Prostate gland (tissue), 2 donors: ENCODE measurements around the gene EEF1G. TPM values are rescaled to one million over a fixed set of nuclear protein-coding genes. Genes with fewer than 3 reads are reported as not detected.
A peak's percentile ranks its signal among the peaks of the same experiment; 100 is the strongest.

Experiments
- DNase-seq: peaks from one replicate; pipeline ENCODE4 v3.0.0-alpha.2; 2019; ENCODE audit warnings: low spot score
- H3K27ac ChIP-seq, 2 donors: fragments of 200-600 bp; sonication (generic); 2 replicates each; pipeline ENCODE4 v1.5.1; 2017 to 2019
- H3K27me3 ChIP-seq: fragments of 200-600 bp; sonication (generic); replicated peaks from 2 replicates; pipeline ENCODE4 v1.5.1; 2019; ENCODE audit not compliant: insufficient read depth
- H3K36me3 ChIP-seq, 2 donors: fragments of 200-600 bp; sonication (generic); 1 replicate in 1 of 2; 2 replicates in 1 of 2; pipeline versions ENCODE4 v1.5.1 to v1.8.1; 2017 to 2019
- H3K4me1 ChIP-seq: fragments of 200-600 bp; sonication (generic); replicated peaks from 2 replicates; pipeline ENCODE4 v1.5.1; 2019
- H3K4me3 ChIP-seq, 2 donors: fragments of 200-600 bp; sonication (generic); 2 replicates each; pipeline ENCODE4 v1.5.1; 2017 to 2019
- H3K9me3 ChIP-seq: fragments of 200-600 bp; sonication (generic); 2 replicates; pipeline ENCODE4 v1.5.1; 2017
- POLR2A ChIP-seq: fragments of 450-650 bp; IDR thresholded peaks from one replicate; pipeline ENCODE4 v1.6.1; 2016; ENCODE audit warnings: antibody characterized with exemption, mild to moderate bottlenecking
- POLR2AphosphoS5 ChIP-seq: sonication (generic); formaldehyde crosslinking; IDR thresholded peaks from one replicate; pipeline ENCODE4 v1.6.1; 2017; ENCODE audit warnings: antibody characterized with exemption
- WGBS: methylation state at CpG from one replicate; pipeline ENCODE4 v1.1.5; 2018; 5-methylcytosine and 5-hydroxymethylcytosine counted together
- intact Hi-C: fragments of 100-400 bp; cut with DNase I; formaldehyde crosslinking; loops from one replicate; pipeline ENCODE4 v1.14.2; 2022
- total RNA-seq, 2 donors: library from RNA; depleted of rRNA; stranded (reverse); fragments of >200 nt; gene quantifications; one replicate each; pipeline ENCODE4 v1.1.0, GENCODE V29; 2016
- TF ChIP-seq, protein P1 (sequence below), 4 experiments: fragments of 200-600 bp in 2 of 4; fragments of 450-650 bp in 2 of 4; sonication (generic) in 2 of 4; IDR thresholded peaks; 1 replicate in 3 of 4; 2 replicates in 1 of 4; pipeline ENCODE4 v1.5.1; 2016 to 2019; ENCODE audit warnings: antibody characterized with exemption in 4 of 4, mild to moderate bottlenecking in 2 of 4, moderate library complexity in 2 of 4

Gene EEF1G
- total RNA-seq, 2 donors from 2014 or later = 1,254 to 2,389 TPM

DNA sequence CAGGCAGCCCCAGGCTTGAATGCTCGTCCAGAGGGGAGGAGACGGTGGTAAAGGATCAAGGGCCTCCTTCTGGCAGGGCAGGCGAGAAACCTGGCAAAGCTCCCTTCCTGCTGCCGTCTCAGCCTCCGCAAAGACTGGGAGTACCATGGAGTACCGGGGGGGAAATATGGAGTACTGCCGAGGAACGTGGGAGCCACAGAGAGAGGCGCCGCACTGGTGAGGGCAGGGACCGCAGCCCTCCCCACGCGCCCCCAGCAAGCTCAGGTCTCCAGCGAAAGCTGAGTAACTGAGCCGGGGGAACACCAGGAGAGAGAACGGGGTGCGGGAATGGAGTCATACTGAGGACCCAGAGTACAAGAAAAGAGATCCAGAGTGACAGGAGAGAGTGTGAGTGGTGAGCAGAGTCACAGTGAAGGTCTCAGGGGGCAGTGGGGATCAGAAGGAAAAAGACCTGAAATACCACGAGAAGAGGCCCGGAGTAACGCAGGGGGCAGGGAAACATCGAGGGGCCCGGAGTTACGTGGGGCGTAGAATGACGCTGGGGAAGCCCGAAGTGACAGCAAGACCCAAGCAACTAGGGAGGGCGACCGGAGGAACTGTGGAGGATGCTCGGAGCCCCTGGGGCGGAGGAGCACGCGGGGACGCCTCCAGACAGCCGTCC, 38.1 kb upstream of the EEF1G start:
- 1% methylated on average over 30 of the region's 34 CpGs for WGBS
- no peaks in the 10 kb centered on the region for H3K36me3 ChIP-seq
- intact Hi-C loops = loop anchor here (5.0 kb wide), 1 partner anchor 65 kb away; the partner anchor contains the start of gene AHNAK
- H3K27ac ChIP-seq = peak overlapping the region; percentile 97 to 98
- H3K9me3 ChIP-seq = no peaks in the 10 kb centered on the region
- H3K4me3 ChIP-seq = peak overlapping the region; percentile 75
- TF ChIP-seq, protein P1, sequence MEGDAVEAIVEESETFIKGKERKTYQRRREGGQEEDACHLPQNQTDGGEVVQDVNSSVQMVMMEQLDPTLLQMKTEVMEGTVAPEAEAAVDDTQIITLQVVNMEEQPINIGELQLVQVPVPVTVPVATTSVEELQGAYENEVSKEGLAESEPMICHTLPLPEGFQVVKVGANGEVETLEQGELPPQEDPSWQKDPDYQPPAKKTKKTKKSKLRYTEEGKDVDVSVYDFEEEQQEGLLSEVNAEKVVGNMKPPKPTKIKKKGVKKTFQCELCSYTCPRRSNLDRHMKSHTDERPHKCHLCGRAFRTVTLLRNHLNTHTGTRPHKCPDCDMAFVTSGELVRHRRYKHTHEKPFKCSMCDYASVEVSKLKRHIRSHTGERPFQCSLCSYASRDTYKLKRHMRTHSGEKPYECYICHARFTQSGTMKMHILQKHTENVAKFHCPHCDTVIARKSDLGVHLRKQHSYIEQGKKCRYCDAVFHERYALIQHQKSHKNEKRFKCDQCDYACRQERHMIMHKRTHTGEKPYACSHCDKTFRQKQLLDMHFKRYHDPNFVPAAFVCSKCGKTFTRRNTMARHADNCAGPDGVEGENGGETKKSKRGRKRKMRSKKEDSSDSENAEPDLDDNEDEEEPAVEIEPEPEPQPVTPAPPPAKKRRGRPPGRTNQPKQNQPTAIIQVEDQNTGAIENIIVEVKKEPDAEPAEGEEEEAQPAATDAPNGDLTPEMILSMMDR (IDR thresholded peaks at IDR 0.05) = peak in 1 of 4 experiments; percentile 8
- TF ChIP-seq POLR2A (no peak), POLR2AphosphoS5 (no peak)
- no peak for DNase-seq
- H3K27me3 ChIP-seq = no peaks in the 10 kb centered on the region
- H3K4me1 ChIP-seq = peaks cover 3% of the 10 kb centered on the region

DNA sequence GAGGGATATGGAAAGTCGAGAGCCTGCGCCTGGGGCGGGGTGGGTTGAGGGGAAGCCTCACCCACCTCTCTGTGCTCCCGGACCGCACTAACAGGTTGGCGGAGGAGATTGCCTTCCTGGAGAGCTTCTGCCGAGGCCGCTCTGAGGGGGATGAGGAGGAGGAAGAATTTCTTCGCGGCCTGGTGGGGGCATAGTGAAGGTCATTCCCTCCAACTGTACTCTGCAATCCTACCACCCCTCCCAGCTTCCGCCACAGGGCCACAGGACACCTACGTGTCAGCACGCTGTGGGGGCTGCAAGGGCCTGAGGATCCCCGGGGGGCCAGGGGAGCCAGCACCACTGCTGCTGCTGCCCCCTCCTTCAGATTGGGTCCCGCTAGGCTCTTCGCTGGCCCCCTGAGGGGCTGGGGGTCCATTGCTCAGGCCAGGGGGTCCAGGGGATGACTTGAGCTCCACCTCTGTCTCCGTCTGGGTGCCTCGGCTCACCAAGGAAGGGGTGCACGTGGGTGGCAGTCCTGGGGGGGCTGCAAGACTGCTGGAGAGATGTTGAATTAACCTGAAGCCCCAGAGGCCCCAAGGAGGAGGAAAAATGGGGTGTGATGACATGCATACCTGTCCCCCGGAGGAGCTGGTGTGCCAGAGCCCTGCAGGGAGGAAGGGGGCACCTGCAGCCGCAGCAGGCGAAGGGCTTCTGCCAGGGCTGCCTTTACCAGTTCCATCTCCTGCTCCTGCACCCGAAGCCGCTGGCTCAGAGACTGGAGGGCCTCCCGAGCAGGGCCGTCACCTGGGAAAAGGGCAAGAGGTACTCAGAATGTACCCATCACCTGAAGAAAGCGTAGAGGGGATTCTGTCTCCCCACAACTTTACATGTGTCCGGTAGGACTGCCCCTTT, 37.4 kb upstream of the EEF1G start:
- H3K4me3 ChIP-seq = peak overlapping the region; percentile 75
- H3K27me3 ChIP-seq = no peaks in the 10 kb centered on the region
- H3K9me3 ChIP-seq = no peaks in the 10 kb centered on the region
- H3K4me1 ChIP-seq = peaks cover 3% of the 10 kb centered on the region
- 70% methylated on average over 28 of the region's 28 CpGs for WGBS
- H3K36me3 ChIP-seq = no peaks in the 10 kb centered on the region
- H3K27ac ChIP-seq = peak overlapping the region; percentile 97 to 98
- no peak for DNase-seq
- intact Hi-C loops = loop anchor here (5.0 kb wide), 1 partner anchor 64 kb away; the partner anchor contains the start of gene AHNAK
- TF ChIP-seq POLR2A (no peak), POLR2AphosphoS5 (no peak)
- TF ChIP-seq, protein P1 (IDR thresholded peaks at IDR 0.05) = no peak

DNA sequence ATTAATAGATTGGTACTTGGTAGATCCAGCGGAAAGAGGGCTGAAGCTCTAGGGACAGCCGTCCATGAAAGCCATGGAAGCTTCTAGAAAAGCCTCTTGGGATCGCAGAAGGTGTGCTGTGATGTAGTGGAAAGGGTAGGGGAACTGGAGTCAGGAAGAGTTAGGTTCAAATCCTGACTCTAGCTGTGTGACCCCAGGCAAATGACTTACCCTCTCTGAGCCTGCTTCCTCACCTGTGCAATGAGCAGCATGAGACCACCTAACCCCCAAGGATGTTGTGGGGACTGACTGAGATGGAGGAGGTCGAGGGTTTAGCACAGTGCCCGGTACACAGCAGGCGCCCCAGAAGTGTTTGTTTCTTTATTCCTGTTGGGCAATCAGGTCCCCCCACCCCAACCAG, 36.7 kb upstream of the EEF1G start:
- 93% methylated on average over 6 of the region's 6 CpGs for WGBS
- H3K36me3 ChIP-seq = no peaks in the 10 kb centered on the region
- intact Hi-C loops = loop anchor here (5.0 kb wide), 1 partner anchor 63 kb away; the partner anchor contains the start of gene AHNAK
- DNase-seq = no peak
- no peaks in the 10 kb centered on the region for H3K9me3 ChIP-seq
- H3K27me3 ChIP-seq = no peaks in the 10 kb centered on the region
- no peak overlapping the region for H3K4me3 ChIP-seq
- H3K4me1 ChIP-seq = peaks cover 3% of the 10 kb centered on the region
- no peak overlapping the region for H3K27ac ChIP-seq
- TF ChIP-seq POLR2AphosphoS5 = no peak
- no peak for TF ChIP-seq POLR2A
- TF ChIP-seq, protein P1 (IDR thresholded peaks at IDR 0.05) = no peak

DNA sequence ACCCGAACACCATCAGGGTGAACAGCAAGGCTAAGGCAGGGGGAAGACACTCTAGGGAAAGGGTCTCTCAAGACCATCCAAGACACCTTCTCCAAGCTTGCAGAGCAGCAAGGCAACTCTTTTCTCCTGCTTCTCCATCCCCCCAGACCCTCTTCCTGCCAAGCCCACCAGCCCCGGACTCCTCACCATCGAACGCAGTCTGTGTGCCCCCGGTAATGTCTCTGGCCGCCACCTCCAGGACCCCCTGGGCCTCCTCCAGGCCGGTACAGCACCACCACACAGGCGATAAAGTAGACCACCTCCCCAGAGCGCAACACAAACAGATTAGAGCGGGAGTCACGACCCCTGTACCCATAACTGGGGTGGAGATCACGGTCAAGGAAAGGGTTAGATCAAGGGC, 35.1 kb upstream of the EEF1G start:
- 88% methylated on average over 12 of the region's 12 CpGs for WGBS
- H3K9me3 ChIP-seq = no peaks in the 10 kb centered on the region

More for the DNA sequence above, 35.1 kb upstream of the EEF1G start:
- Histone ChIP-seq H3K36me3 (no peaks in the 10 kb centered on the region), H3K4me1 (peaks cover 3% of the 10 kb centered on the region), H3K27ac (no peak overlapping the region), H3K27me3 (no peaks in the 10 kb centered on the region), H3K4me3 (no peak overlapping the region)
- TF ChIP-seq POLR2AphosphoS5 (no peak), POLR2A (no peak)
- TF ChIP-seq, protein P1 (IDR thresholded peaks at IDR 0.05) = no peak
- intact Hi-C loops = no loop called here
- no peak for DNase-seq
